ENCODE data around the gene SFRP4. TPM values are rescaled to one million over a fixed set of nuclear protein-coding genes. Genes with fewer than 3 reads are reported as not detected.

The SFRP4 gene
- total and polyA plus RNA-seq, 2 donors (not counting 3 experiments of a cell fraction or from before 2014, with no cell fraction given), result not detected

GRCh38 chr7:37932543-37932942 lies 15.9 kb upstream of the SFRP4 start:
- Histone ChIP-seq H3K4me2 (ENCODE audit: insufficient read depth, low read length) (no peak overlapping the region), H3K9ac (replicated peaks; ENCODE audit: extremely low read depth, insufficient read depth, low read length) (no peak overlapping the region), H3K27ac (ENCODE audit: insufficient read depth, low read depth, low read length) (no peak overlapping the region), H3K4me1 (ENCODE audit: control insufficient read depth, extremely low read depth, insufficient read depth, low read length) (no peaks in the 10 kb centered on the region), H3K9me1 (replicated peaks; ENCODE audit: control insufficient read depth, extremely low read depth, insufficient read depth, low read length) (no peaks in the 10 kb centered on the region), H3K27me3 (ENCODE audit: control insufficient read depth in 2 of 2, insufficient read depth in 2 of 2, low read length in 2 of 2) (no peaks in the 10 kb centered on the region), H3K79me2 (ENCODE audit: control insufficient read depth, insufficient read depth, low read length) (no peaks in the 10 kb centered on the region), H2AFZ (ENCODE audit: low read depth, low read length) (no peak overlapping the region), H4K20me1 (replicated peaks; ENCODE audit: control insufficient read depth, extremely low read depth, insufficient read depth, low read length) (no peaks in the 10 kb centered on the region), H3K4me3 (replicated peaks in 1 of 3; ENCODE audit: insufficient read depth in 1 of 3, low read depth in 1 of 3, low read length in 3 of 3) (no peak overlapping the region), H3K9me3 (replicated peaks; ENCODE audit: control insufficient read depth, insufficient read depth, low read length) (no peaks in the 10 kb centered on the region), H3K36me3 (ENCODE audit: control insufficient read depth in 2 of 2, extremely low read depth in 1 of 2, insufficient read depth in 2 of 2, low read length in 2 of 2) (no peaks in the 10 kb centered on the region)
- ChIA-PET POLR2A (no interaction called here), CTCF (interaction anchor here (0.8 to 1.7 kb wide), 2 partner anchors 16 to 31 kb away, joined by 5 to 6 read pairs; partner anchors contain the start of gene SFRP4)
- BruUV-seq (replicated peaks), result no TSS peak
- dilution Hi-C loops (cut with MboI; ENCODE audit: extremely low pct_ligation_motif_present, low sequenced_read_pairs), result no loop called here
- DNase-seq (ENCODE audit: low read depth, low spot score) (no peak), FAIRE-seq (no peak)
- TF ChIP-seq MYC (IDR thresholded peaks at IDR 0.05; ENCODE audit: low read depth, low read length) (no peak), POLR2A (IDR thresholded peaks at IDR 0.05; ENCODE audit: low read depth, low read length) (no peak), FOS (IDR thresholded peaks at IDR 0.05; ENCODE audit: borderline replicate concordance, insufficient read depth, low read length) (no peak), MAX (IDR thresholded peaks at IDR 0.05; ENCODE audit: insufficient read depth, insufficient read length) (no peak), POLR2AphosphoS5 (IDR thresholded peaks at IDR 0.05; ENCODE audit: insufficient read depth, low read depth, low read length) (no peak), GATA2 (IDR thresholded peaks at IDR 0.05; ENCODE audit: insufficient read depth, insufficient read length, low read depth, low read length) (no peak), JUN (IDR thresholded peaks at IDR 0.05; ENCODE audit: borderline replicate concordance, insufficient read depth, insufficient read length, low read depth) (no peak), EZH2 (IDR thresholded peaks at IDR 0.05; ENCODE audit: borderline replicate concordance, low read depth, low read length, severe bottlenecking) (no peak)
- TF ChIP-seq, protein P1, sequence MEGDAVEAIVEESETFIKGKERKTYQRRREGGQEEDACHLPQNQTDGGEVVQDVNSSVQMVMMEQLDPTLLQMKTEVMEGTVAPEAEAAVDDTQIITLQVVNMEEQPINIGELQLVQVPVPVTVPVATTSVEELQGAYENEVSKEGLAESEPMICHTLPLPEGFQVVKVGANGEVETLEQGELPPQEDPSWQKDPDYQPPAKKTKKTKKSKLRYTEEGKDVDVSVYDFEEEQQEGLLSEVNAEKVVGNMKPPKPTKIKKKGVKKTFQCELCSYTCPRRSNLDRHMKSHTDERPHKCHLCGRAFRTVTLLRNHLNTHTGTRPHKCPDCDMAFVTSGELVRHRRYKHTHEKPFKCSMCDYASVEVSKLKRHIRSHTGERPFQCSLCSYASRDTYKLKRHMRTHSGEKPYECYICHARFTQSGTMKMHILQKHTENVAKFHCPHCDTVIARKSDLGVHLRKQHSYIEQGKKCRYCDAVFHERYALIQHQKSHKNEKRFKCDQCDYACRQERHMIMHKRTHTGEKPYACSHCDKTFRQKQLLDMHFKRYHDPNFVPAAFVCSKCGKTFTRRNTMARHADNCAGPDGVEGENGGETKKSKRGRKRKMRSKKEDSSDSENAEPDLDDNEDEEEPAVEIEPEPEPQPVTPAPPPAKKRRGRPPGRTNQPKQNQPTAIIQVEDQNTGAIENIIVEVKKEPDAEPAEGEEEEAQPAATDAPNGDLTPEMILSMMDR (IDR thresholded peaks at IDR 0.05; ENCODE audit: extremely low read depth in 1 of 2, insufficient read depth in 1 of 2, low read depth in 1 of 2, low read length in 2 of 2), result no peak
- intact Hi-C loops (cut with micrococcal nuclease), result no loop called here
